Measurements from ENCODE around the gene TUBB6.
A peak's percentile ranks its signal among the peaks of the same experiment; 100 is the strongest.

Gene TUBB6

DNA sequence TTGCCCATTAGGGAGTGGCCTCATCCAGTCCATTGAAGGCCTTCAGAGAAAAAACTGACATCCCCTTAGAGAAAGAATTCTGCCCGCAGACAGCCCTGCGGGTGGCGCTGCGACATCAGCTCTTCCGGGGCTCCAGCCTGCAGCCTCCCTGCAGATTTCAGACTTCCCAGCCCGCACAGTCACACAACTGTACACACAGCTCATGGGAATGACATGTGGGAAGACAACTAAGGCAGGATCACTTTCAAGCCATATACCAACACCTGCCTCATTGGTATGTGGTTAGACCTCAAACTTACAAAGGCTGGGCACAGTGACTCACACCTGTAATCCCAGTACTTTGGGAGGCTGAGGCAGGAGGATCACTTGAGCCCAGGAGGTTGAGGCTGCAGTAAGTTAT is 24.8 kb upstream of the TUBB6 start:
- DNase-seq (ENCODE audit: low spot score) (no peak), ATAC-seq (ENCODE audit: low read depth) (no peak)
- no peaks in the 10 kb centered on the region for H3K27me3 ChIP-seq (ENCODE audit: insufficient read depth, poor library complexity, severe bottlenecking)
- H3K4me3 ChIP-seq (ENCODE audit: severe bottlenecking), result no peak overlapping the region
- no peak for TF ChIP-seq CTCF (IDR thresholded peaks at IDR 0.05; ENCODE audit: poor library complexity, severe bottlenecking)
- H3K27ac ChIP-seq (ENCODE audit: poor library complexity, severe bottlenecking), result peak overlapping the region; percentile 86
- no peaks in the 10 kb centered on the region for H3K9me3 ChIP-seq (ENCODE audit: severe bottlenecking)
- no peaks in the 10 kb centered on the region for H3K36me3 ChIP-seq (ENCODE audit: low read depth)
- peaks cover 40% of the 10 kb centered on the region for H3K4me1 ChIP-seq (ENCODE audit: insufficient read depth, poor library complexity, severe bottlenecking)

GRCh38 chr18:12283666-12284065 is 24.4 kb upstream of the TUBB6 start:
- H3K4me3 ChIP-seq (ENCODE audit: severe bottlenecking), result no peak overlapping the region
- peaks cover 40% of the 10 kb centered on the region for H3K4me1 ChIP-seq (ENCODE audit: insufficient read depth, poor library complexity, severe bottlenecking)
- no peaks in the 10 kb centered on the region for H3K27me3 ChIP-seq (ENCODE audit: insufficient read depth, poor library complexity, severe bottlenecking)
- H3K27ac ChIP-seq (ENCODE audit: poor library complexity, severe bottlenecking), result peak overlapping the region; percentile 86
- TF ChIP-seq CTCF (IDR thresholded peaks at IDR 0.05; ENCODE audit: poor library complexity, severe bottlenecking), result no peak
- H3K9me3 ChIP-seq (ENCODE audit: severe bottlenecking), result no peaks in the 10 kb centered on the region
- ATAC-seq (ENCODE audit: low read depth), result no peak
- H3K36me3 ChIP-seq (ENCODE audit: low read depth), result no peaks in the 10 kb centered on the region
- no peak for DNase-seq (ENCODE audit: low spot score)

- no peak for TF ChIP-seq CTCF (IDR thresholded peaks at IDR 0.05; ENCODE audit: poor library complexity, severe bottlenecking)
- Histone ChIP-seq H3K36me3 (ENCODE audit: low read depth) (no peaks in the 10 kb centered on the region), H3K9me3 (ENCODE audit: severe bottlenecking) (no peaks in the 10 kb centered on the region), H3K4me3 (ENCODE audit: severe bottlenecking) (peak overlapping the region; percentile 29), H3K4me1 (ENCODE audit: insufficient read depth, poor library complexity, severe bottlenecking) (peaks cover 23% of the 10 kb centered on the region), H3K27ac (ENCODE audit: poor library complexity, severe bottlenecking) (peak overlapping the region; percentile 86), H3K27me3 (ENCODE audit: insufficient read depth, poor library complexity, severe bottlenecking) (no peaks in the 10 kb centered on the region)
- DNase-seq (ENCODE audit: low spot score) (no peak), ATAC-seq (ENCODE audit: low read depth) (peak; percentile 57)
Observed at GRCh38 chr18:12287131-12287681, 20.8 kb upstream of the TUBB6 start.

DNA sequence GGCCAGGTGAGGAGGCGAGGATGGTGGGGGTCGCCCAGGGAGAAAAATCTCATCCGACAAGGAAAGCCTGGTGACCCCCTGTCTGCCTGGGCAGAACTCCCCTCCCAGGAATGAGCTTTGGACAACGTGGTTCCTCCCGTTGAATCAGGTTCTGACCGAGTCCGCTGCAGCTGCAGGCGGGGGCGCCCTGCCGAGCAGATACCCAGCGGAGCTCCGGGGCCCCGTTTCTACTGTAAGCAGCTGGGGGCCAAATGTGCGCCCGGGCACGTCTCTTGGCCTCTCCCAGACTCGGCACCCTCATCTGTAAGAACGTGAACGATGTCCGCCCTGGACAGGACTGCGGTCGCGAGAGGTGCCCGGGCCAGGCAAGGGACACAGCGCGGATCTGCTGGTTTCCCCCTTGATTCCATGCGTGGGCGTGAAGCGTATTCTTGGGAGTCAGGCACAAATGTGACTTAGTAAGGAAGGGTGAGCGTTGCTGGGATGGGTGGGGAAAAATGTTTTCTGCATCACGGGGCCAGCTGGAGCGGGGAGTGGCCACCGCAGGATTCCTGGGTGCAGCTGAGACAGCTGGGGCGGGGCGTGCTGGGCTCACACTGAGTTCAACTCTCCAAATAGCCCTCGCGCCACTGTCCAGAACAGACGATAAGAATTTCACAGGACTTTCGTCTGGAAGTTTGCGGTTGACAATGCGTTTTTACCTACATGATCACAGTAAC is 20.2 kb upstream of the TUBB6 start:
- DNase-seq (ENCODE audit: low spot score), result peak; percentile 93
- TF ChIP-seq CTCF (IDR thresholded peaks at IDR 0.05; ENCODE audit: poor library complexity, severe bottlenecking), result peak; percentile 14
- H3K4me3 ChIP-seq (ENCODE audit: severe bottlenecking), result peak overlapping the region; percentile 29
- peaks cover 17% of the 10 kb centered on the region for H3K4me1 ChIP-seq (ENCODE audit: insufficient read depth, poor library complexity, severe bottlenecking)
- H3K27ac ChIP-seq (ENCODE audit: poor library complexity, severe bottlenecking), result peak overlapping the region; percentile 86
- H3K27me3 ChIP-seq (ENCODE audit: insufficient read depth, poor library complexity, severe bottlenecking), result no peaks in the 10 kb centered on the region
- H3K9me3 ChIP-seq (ENCODE audit: severe bottlenecking), result no peaks in the 10 kb centered on the region
- ATAC-seq (ENCODE audit: low read depth), result peak; percentile 84
- H3K36me3 ChIP-seq (ENCODE audit: low read depth), result no peaks in the 10 kb centered on the region

DNA sequence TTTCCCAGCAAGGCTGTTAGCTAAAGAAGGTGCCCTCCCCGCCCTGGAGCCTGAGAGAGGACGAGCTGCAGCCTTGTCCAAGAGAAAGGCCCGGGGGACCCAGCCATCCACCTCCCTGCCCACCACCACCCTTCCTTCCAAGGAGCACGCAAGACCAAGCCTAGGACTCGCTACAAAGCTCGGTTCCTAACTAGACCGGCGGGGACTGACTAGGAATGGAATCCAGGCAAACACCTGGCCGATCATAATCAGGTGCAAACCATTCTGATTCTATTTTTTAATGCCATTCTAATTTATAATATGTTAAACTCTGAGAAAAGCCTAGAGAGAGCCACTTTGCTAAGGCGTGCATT is 19.7 kb upstream of the TUBB6 start:
- DNase-seq (ENCODE audit: low spot score) (no peak), ATAC-seq (ENCODE audit: low read depth) (peak; percentile 5; the same call in 2 of the 3 replicates)
- Histone ChIP-seq H3K9me3 (ENCODE audit: severe bottlenecking) (no peaks in the 10 kb centered on the region), H3K27ac (ENCODE audit: poor library complexity, severe bottlenecking) (peak overlapping the region; percentile 86), H3K4me3 (ENCODE audit: severe bottlenecking) (peak overlapping the region; percentile 29), H3K4me1 (ENCODE audit: insufficient read depth, poor library complexity, severe bottlenecking) (peaks cover 13% of the 10 kb centered on the region), H3K27me3 (ENCODE audit: insufficient read depth, poor library complexity, severe bottlenecking) (no peaks in the 10 kb centered on the region), H3K36me3 (ENCODE audit: low read depth) (no peaks in the 10 kb centered on the region)
- TF ChIP-seq CTCF (IDR thresholded peaks at IDR 0.05; ENCODE audit: poor library complexity, severe bottlenecking), result no peak

Data from RWPE2 (cell line).